IPS-NIHi7 (cell line): Measurements from ENCODE around the gene FOXF2.

Experiments used
- DNase-seq: peaks from one replicate; pipeline ENCODE4 v3.0.0; 2012; ENCODE audit warnings: mixed read lengths; ENCODE audit errors: extremely low spot score

FOXF2 gene

GRCh38 chr6:1390946-1391799, 1.8 kb downstream of the FOXF2 start:
- DNase-seq, result no peak

GRCh38 chr6:1391800-1392309, 2.5 kb downstream of the FOXF2 start:
- no peak for DNase-seq

GRCh38 chr6:1392813-1393640, 3.7 kb downstream of the FOXF2 start:
- DNase-seq, result no peak

GRCh38 chr6:1393641-1394283, 4.4 kb downstream of the FOXF2 start:
- DNase-seq, result no peak

- no peak for DNase-seq
These were observed 5.4 kb downstream of the FOXF2 start for GRCh38 chr6:1394514-1395463.

- no peak for DNase-seq
These were observed 6.1 kb downstream of the FOXF2 start for GRCh38 chr6:1395506-1395905.

GRCh38 chr6:1395941-1396908, 6.8 kb downstream of the FOXF2 start:
- DNase-seq, result no peak

GRCh38 chr6:1396952-1397868, 7.8 kb downstream of the FOXF2 start:
- peak; percentile 84 for DNase-seq

- DNase-seq, result no peak
These were observed 9.9 kb downstream of the FOXF2 start for GRCh38 chr6:1399085-1399780.

GRCh38 chr6:1400126-1400850, 10.9 kb downstream of the FOXF2 start:
- no peak for DNase-seq

- DNase-seq, result no peak
These were observed 13.0 kb downstream of the FOXF2 start for GRCh38 chr6:1402369-1402768.

- no peak for DNase-seq
These were observed 13.5 kb downstream of the FOXF2 start for GRCh38 chr6:1402868-1403267.

- DNase-seq, result no peak
These were observed 14.7 kb downstream of the FOXF2 start for GRCh38 chr6:1403851-1404712.

GRCh38 chr6:1404713-1405098, 15.3 kb downstream of the FOXF2 start:
- DNase-seq, result no peak

GRCh38 chr6:1405221-1405620, 15.8 kb downstream of the FOXF2 start:
- DNase-seq, result no peak

GRCh38 chr6:1406306-1407072, 17.1 kb downstream of the FOXF2 start:
- DNase-seq, result no peak
